Measurements from ENCODE around the gene CDKAL1.

GRCh38 chr6:20881365-20881764 is 347.1 kb downstream of the CDKAL1 start:
- TF ChIP-seq EZH2 (IDR thresholded peaks at IDR 0.05; ENCODE audit: borderline replicate concordance) (no peak), CTCF (IDR thresholded peaks at IDR 0.05; ENCODE audit: poor library complexity) (no peak)

Data from hepatocyte (in vitro differentiated cells).